Tibial nerve (tissue), 4 donors: ENCODE results near the gene ZNF565.

Experiments used
- EP300 ChIP-seq, 2 donors: sonication (generic); formaldehyde crosslinking; IDR thresholded peaks; one replicate each; pipeline ENCODE4 v1.6.1; 2017; ENCODE audit warnings: antibody characterized with exemption in 2 of 2, mild to moderate bottlenecking in 1 of 2
- POLR2A ChIP-seq, 2 donors: fragments of 450-650 bp; IDR thresholded peaks; one replicate each; pipeline ENCODE4 v1.6.1; 2017; ENCODE audit warnings: antibody characterized with exemption in 2 of 2, mild to moderate bottlenecking in 2 of 2, moderate library complexity in 2 of 2
- TF ChIP-seq, protein P1 (sequence below), 5 experiments: fragments of 200-600 bp in 3 of 5; fragments of 450-650 bp in 2 of 5; sonication (generic) in 3 of 5; IDR thresholded peaks; one replicate each; pipeline ENCODE4 v1.5.1; 2016 to 2019; ENCODE audit warnings: antibody characterized with exemption in 5 of 5, mild to moderate bottlenecking in 3 of 5, moderate library complexity in 2 of 5

- TF ChIP-seq, protein P1, sequence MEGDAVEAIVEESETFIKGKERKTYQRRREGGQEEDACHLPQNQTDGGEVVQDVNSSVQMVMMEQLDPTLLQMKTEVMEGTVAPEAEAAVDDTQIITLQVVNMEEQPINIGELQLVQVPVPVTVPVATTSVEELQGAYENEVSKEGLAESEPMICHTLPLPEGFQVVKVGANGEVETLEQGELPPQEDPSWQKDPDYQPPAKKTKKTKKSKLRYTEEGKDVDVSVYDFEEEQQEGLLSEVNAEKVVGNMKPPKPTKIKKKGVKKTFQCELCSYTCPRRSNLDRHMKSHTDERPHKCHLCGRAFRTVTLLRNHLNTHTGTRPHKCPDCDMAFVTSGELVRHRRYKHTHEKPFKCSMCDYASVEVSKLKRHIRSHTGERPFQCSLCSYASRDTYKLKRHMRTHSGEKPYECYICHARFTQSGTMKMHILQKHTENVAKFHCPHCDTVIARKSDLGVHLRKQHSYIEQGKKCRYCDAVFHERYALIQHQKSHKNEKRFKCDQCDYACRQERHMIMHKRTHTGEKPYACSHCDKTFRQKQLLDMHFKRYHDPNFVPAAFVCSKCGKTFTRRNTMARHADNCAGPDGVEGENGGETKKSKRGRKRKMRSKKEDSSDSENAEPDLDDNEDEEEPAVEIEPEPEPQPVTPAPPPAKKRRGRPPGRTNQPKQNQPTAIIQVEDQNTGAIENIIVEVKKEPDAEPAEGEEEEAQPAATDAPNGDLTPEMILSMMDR (IDR thresholded peaks at IDR 0.05): no peak
- TF ChIP-seq POLR2A (IDR thresholded peaks at IDR 0.05) (no peak), EP300 (IDR thresholded peaks at IDR 0.05) (no peak)
Observed at GRCh38 chr19:36259211-36259610, 44.7 kb upstream of the ZNF565 start.
